IMR-90 (cell line): ENCODE measurements around the gene DLX1. TPM values are rescaled to one million over a fixed set of nuclear protein-coding genes. Genes with fewer than 3 reads are reported as not detected.
A peak's percentile ranks its signal among the peaks of the same experiment; 100 is the strongest.

ENCODE experiments used
- ATAC-seq: fragments of 200-7000 bp; cut with Tn5 transposase; 2 replicates; pipeline ENCODE4 v1.9.1; 2020; ENCODE audit warnings: low read depth, mild to moderate bottlenecking, moderate library complexity
- BruUV-seq: library from RNA; stranded (reverse); fragments of 400-500 nt; replicated peaks from 2 replicates; lab custom pipeline; 2021; lab: Mats Ljungman, UMichigan
- CTCF ChIA-PET: fragments of 300-600 bp; formaldehyde crosslinking; extraction: SDS; loops from one replicate; lab custom pipeline; 2021; ENCODE audit warnings: antibody characterized with exemption; lab: Yijun Ruan, JAX
- POLR2A ChIA-PET: fragments of 300-600 bp; sonication (Branson Sonifier 250); formaldehyde crosslinking; loops from one replicate; lab custom pipeline; 2022; ENCODE audit warnings: antibody characterized with exemption; ENCODE audit not compliant: unreplicated experiment; lab: Charles Lee
- DNase-seq: peaks from one replicate; pipeline ENCODE4 v3.0.0; 2013
- H2AFZ ChIP-seq: replicated peaks from 2 replicates; pipeline ENCODE3; 2013; ENCODE audit warnings: low read length, mild to moderate bottlenecking; ENCODE audit not compliant: poor library complexity
- H2AK5ac ChIP-seq: 2 replicates; pipeline ENCODE4 v1.6.1; 2013; ENCODE audit warnings: low read depth, low read length, inconsistent platforms
- H2AK9ac ChIP-seq: replicated peaks from 2 replicates; pipeline ENCODE3; 2013; ENCODE audit warnings: mild to moderate bottlenecking, low read depth, low read length, moderate library complexity; ENCODE audit not compliant: poor library complexity
- H2BK120ac ChIP-seq: 2 replicates; pipeline ENCODE4 v1.6.1; 2013; ENCODE audit warnings: low read depth, low read length, inconsistent platforms
- H2BK15ac ChIP-seq: 3 replicates; pipeline ENCODE4 v1.6.1; 2013; ENCODE audit warnings: low read depth, low read length, inconsistent platforms
- H2BK20ac ChIP-seq: 2 replicates; pipeline ENCODE4 v1.6.1; 2013; ENCODE audit warnings: low read depth, mild to moderate bottlenecking, inconsistent platforms, low read length, moderate library complexity
- H2BK5ac ChIP-seq: 2 replicates; pipeline ENCODE4 v1.6.1; 2013; ENCODE audit warnings: mild to moderate bottlenecking, low read depth, low read length, inconsistent platforms; ENCODE audit not compliant: poor library complexity, severe bottlenecking
- H3K14ac ChIP-seq: replicated peaks from 2 replicates; pipeline ENCODE4 v1.6.1; 2013; ENCODE audit warnings: low read depth, low read length, inconsistent platforms
- H3K18ac ChIP-seq: 2 replicates; pipeline ENCODE4 v1.6.1; 2013; ENCODE audit warnings: low read depth, low read length, control low read depth
- H3K23ac ChIP-seq: 2 replicates; pipeline ENCODE4 v1.6.1; 2013; ENCODE audit warnings: low read depth, low read length, inconsistent platforms
- H3K27ac ChIP-seq: 2 replicates; pipeline ENCODE4 v1.5.1; 2013; ENCODE audit warnings: mild to moderate bottlenecking, control low read depth, low read length; ENCODE audit not compliant: insufficient read depth
- H3K27me3 ChIP-seq: 2 replicates; pipeline ENCODE4 v1.6.1; 2013; ENCODE audit warnings: low read length; ENCODE audit not compliant: control insufficient read depth, insufficient read depth
- H3K36me3 ChIP-seq: 2 replicates; pipeline ENCODE4 v1.6.1; 2013; ENCODE audit warnings: low read length, mixed read lengths; ENCODE audit not compliant: control insufficient read depth, insufficient read depth
- H3K4ac ChIP-seq: 2 replicates; pipeline ENCODE4 v1.6.1; 2013; ENCODE audit warnings: low read depth, low read length, inconsistent platforms
- H3K4me1 ChIP-seq: 2 replicates; pipeline ENCODE4 v1.6.1; 2013; ENCODE audit warnings: low read length, mixed read lengths; ENCODE audit not compliant: control insufficient read depth, insufficient read depth
- H3K4me2 ChIP-seq: 2 replicates; pipeline ENCODE4 v1.6.1; 2013; ENCODE audit warnings: low read depth, mild to moderate bottlenecking, control low read depth, low read length, moderate library complexity
- H3K4me3 ChIP-seq: 2 replicates; pipeline ENCODE4 v1.5.1; 2013; ENCODE audit warnings: low read depth, mild to moderate bottlenecking, control low read depth, low read length, moderate library complexity; ENCODE audit not compliant: insufficient read depth
- H3K56ac ChIP-seq: 2 replicates; pipeline ENCODE4 v1.6.1; 2013; ENCODE audit warnings: low read length, inconsistent platforms; ENCODE audit not compliant: insufficient read depth; ENCODE audit errors: extremely low read depth
- H3K79me1 ChIP-seq, 2 experiments: 2 replicates each; pipeline ENCODE4 v1.6.1; 2013; ENCODE audit warnings: low read length in 2 of 2, inconsistent platforms in 1 of 2, low read depth in 1 of 2
- H3K9ac ChIP-seq: 2 replicates; pipeline ENCODE4 v1.6.1; 2013; ENCODE audit warnings: low read depth, low read length, control low read depth
- H3K9me1 ChIP-seq: 2 replicates; pipeline ENCODE4 v1.6.1; 2013; ENCODE audit warnings: low read length, inconsistent platforms; ENCODE audit not compliant: insufficient read depth
- H3K9me3 ChIP-seq: 2 replicates; pipeline ENCODE4 v1.6.1; 2013; ENCODE audit warnings: low read length; ENCODE audit not compliant: control insufficient read depth, insufficient read depth
- H4K20me1 ChIP-seq: 2 replicates; pipeline ENCODE4 v1.6.1; 2013; ENCODE audit warnings: low read length, inconsistent platforms; ENCODE audit not compliant: insufficient read depth
- H4K5ac ChIP-seq: 2 replicates; pipeline ENCODE4 v1.6.1; 2013; ENCODE audit warnings: mild to moderate bottlenecking, low read depth, low read length, control low read depth
- H4K8ac ChIP-seq, 2 experiments: 2 replicates each; pipeline ENCODE4 v1.6.1; 2013; ENCODE audit warnings: low read depth in 2 of 2, low read length in 2 of 2, control low read depth in 1 of 2, inconsistent platforms in 1 of 2
- H4K91ac ChIP-seq: 2 replicates; pipeline ENCODE4 v1.6.1; 2013; ENCODE audit warnings: low read depth, low read length, inconsistent platforms; ENCODE audit not compliant: insufficient read depth
- BHLHE40 ChIP-seq: fragments of 150-350 bp; IDR thresholded peaks from 2 replicates; pipeline ENCODE4 v1.6.1; 2016; ENCODE audit warnings: mild to moderate bottlenecking, low read depth, low read length
- CEBPB ChIP-seq: IDR thresholded peaks from 2 replicates; pipeline ENCODE4 v1.6.1; 2012; ENCODE audit warnings: low read depth, low read length, improper control_type of control experiment
- CHD1 ChIP-seq: IDR thresholded peaks from 2 replicates; pipeline ENCODE4 v1.6.1; 2012; ENCODE audit warnings: low read depth, low read length, improper control_type of control experiment
- FOS ChIP-seq: fragments of 150-350 bp; IDR thresholded peaks from 2 replicates; pipeline ENCODE4 v1.6.1; 2016; ENCODE audit warnings: low read depth, low read length
- MAFK ChIP-seq: IDR thresholded peaks from 2 replicates; pipeline ENCODE4 v1.6.1; 2012; ENCODE audit warnings: low read depth, low read length, improper control_type of control experiment
- MXI1 ChIP-seq: IDR thresholded peaks from 2 replicates; pipeline ENCODE4 v1.6.1; 2012; ENCODE audit warnings: low read depth, mild to moderate bottlenecking, low read length, moderate library complexity, borderline replicate concordance
- RCOR1 ChIP-seq: IDR thresholded peaks from 2 replicates; pipeline ENCODE4 v1.6.1; 2012; ENCODE audit warnings: mild to moderate bottlenecking, low read length, improper control_type of control experiment; ENCODE audit not compliant: insufficient replicate concordance
- RFX5 ChIP-seq: IDR thresholded peaks from 2 replicates; pipeline ENCODE4 v1.8.0; 2012; ENCODE audit warnings: low read depth, mild to moderate bottlenecking, low read length, moderate library complexity
- SMC3 ChIP-seq: fragments of 150-350 bp; IDR thresholded peaks from 2 replicates; pipeline ENCODE4 v1.6.1; 2016; ENCODE audit warnings: low read depth, mild to moderate bottlenecking, antibody characterized with exemption, low read length, moderate library complexity
- WGBS, 2 experiments: methylation state at CpG; one replicate each; pipeline versions ENCODE4 v1.1.5 to v1.1.7; 2013; ENCODE audit warnings: missing lambda C conversion rate in 2 of 2; ENCODE audit not compliant: insufficient read length in 1 of 2; ENCODE audit errors: extremely low coverage in 2 of 2; 5-methylcytosine and 5-hydroxymethylcytosine counted together
- dilution Hi-C: fragments of 300-500 bp; cut with HindIII; formaldehyde crosslinking; loops from one replicate; pipeline ENCODE4 v1.14.3; 2018; ENCODE audit warnings: low sequenced_read_pairs; ENCODE audit not compliant: unreplicated experiment
- in situ Hi-C: fragments of 300-500 bp; cut with MboI; formaldehyde crosslinking; loops from 3 replicates; pipeline ENCODE4 v1.14.3; 2019; ENCODE audit warnings: low sequenced_read_pairs, inconsistent platforms, mixed read lengths
- intact Hi-C: fragments of 100-400 bp; cut with micrococcal nuclease; formaldehyde crosslinking; loops from 2 replicates; pipeline ENCODE4 v1.10.0; 2022
- polyA plus RNA-seq, 3 experiments: library from polyadenylated mRNA; depleted of rRNA; stranded (reverse); fragments of >200 nt; gene quantifications; 2 replicates each; pipeline ENCODE4 v1.2.3, GENCODE V29; 2012; ENCODE audit warnings: low replicate concordance in 1 of 3
- total RNA-seq: library from RNA; depleted of rRNA; stranded (reverse); fragments of >200 nt; gene quantifications from 2 replicates; pipeline ENCODE4 v1.2.3, GENCODE V29; 2012
- TF ChIP-seq, protein P1 (sequence below): fragments of 150-350 bp; IDR thresholded peaks from 2 replicates; pipeline ENCODE4 v1.6.1; 2016; ENCODE audit warnings: low read depth, mild to moderate bottlenecking, low read length, moderate library complexity, borderline replicate concordance
- TF ChIP-seq, protein P2 (sequence below): conservative IDR thresholded peaks from 2 replicates; pipeline ENCODE4 v1.5.1; 2012; ENCODE audit warnings: mild to moderate bottlenecking, low read depth, low read length, improper control_type of control experiment

The DLX1 gene
- total and polyA plus RNA-seq, 2 of the 4 experiments (the other 2 are of a cell fraction): 0.36 to 2.2 TPM

GRCh38 chr2:172108587-172108930, 23.3 kb downstream of the DLX1 start:
- Histone ChIP-seq H3K27me3 (no peaks in the 10 kb centered on the region; the same call in 1 of the 2 replicates), H2AFZ (peak overlapping the region; percentile 56), H2BK5ac (no peak overlapping the region), H2BK120ac (no peak overlapping the region), H3K4me3 (no peak overlapping the region), H2BK15ac (no peak overlapping the region), H2AK9ac (no peak overlapping the region), H3K9me1 (no peaks in the 10 kb centered on the region), H3K27ac (no peak overlapping the region), H3K14ac (no peak overlapping the region), H3K4me2 (no peak overlapping the region), H3K9ac (no peak overlapping the region), H2AK5ac (no peak overlapping the region), H4K8ac (no peak overlapping the region), H2BK20ac (no peak overlapping the region), H3K56ac (no peak overlapping the region), H3K18ac (no peak overlapping the region), H3K4ac (no peak overlapping the region), H3K36me3 (no peaks in the 10 kb centered on the region), H4K5ac (no peak overlapping the region), H4K91ac (no peak overlapping the region), H3K9me3 (no peaks in the 10 kb centered on the region), H4K20me1 (no peaks in the 10 kb centered on the region), H3K79me1 (no peaks in the 10 kb centered on the region), H3K4me1 (no peaks in the 10 kb centered on the region), H3K23ac (no peak overlapping the region)
- ChIA-PET POLR2A (no interaction called here), CTCF (no interaction called here)
- dilution Hi-C loops: no loop called here
- in situ Hi-C loops: loop anchor here (5.0 kb wide), 2 partner anchors 301 to 406 kb away; no protein-coding TSS in a partner anchor
- intact Hi-C loops: no loop called here
- BruUV-seq: no TSS peak
- ATAC-seq (no peak), DNase-seq (no peak)
- WGBS, 2 experiments: no CpG with 5 or more reads among the region's 8 CpGs
- TF ChIP-seq MXI1 (no peak), RFX5 (no peak), FOS (no peak), MAFK (no peak), RCOR1 (no peak), SMC3 (no peak), CHD1 (no peak), BHLHE40 (no peak), CEBPB (no peak)
- TF ChIP-seq, protein P1, sequence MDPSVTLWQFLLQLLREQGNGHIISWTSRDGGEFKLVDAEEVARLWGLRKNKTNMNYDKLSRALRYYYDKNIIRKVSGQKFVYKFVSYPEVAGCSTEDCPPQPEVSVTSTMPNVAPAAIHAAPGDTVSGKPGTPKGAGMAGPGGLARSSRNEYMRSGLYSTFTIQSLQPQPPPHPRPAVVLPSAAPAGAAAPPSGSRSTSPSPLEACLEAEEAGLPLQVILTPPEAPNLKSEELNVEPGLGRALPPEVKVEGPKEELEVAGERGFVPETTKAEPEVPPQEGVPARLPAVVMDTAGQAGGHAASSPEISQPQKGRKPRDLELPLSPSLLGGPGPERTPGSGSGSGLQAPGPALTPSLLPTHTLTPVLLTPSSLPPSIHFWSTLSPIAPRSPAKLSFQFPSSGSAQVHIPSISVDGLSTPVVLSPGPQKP: no peak
- TF ChIP-seq, protein P2, sequence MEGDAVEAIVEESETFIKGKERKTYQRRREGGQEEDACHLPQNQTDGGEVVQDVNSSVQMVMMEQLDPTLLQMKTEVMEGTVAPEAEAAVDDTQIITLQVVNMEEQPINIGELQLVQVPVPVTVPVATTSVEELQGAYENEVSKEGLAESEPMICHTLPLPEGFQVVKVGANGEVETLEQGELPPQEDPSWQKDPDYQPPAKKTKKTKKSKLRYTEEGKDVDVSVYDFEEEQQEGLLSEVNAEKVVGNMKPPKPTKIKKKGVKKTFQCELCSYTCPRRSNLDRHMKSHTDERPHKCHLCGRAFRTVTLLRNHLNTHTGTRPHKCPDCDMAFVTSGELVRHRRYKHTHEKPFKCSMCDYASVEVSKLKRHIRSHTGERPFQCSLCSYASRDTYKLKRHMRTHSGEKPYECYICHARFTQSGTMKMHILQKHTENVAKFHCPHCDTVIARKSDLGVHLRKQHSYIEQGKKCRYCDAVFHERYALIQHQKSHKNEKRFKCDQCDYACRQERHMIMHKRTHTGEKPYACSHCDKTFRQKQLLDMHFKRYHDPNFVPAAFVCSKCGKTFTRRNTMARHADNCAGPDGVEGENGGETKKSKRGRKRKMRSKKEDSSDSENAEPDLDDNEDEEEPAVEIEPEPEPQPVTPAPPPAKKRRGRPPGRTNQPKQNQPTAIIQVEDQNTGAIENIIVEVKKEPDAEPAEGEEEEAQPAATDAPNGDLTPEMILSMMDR: no peak
